Measurements from ENCODE around the gene CLEC4A.

DNA sequence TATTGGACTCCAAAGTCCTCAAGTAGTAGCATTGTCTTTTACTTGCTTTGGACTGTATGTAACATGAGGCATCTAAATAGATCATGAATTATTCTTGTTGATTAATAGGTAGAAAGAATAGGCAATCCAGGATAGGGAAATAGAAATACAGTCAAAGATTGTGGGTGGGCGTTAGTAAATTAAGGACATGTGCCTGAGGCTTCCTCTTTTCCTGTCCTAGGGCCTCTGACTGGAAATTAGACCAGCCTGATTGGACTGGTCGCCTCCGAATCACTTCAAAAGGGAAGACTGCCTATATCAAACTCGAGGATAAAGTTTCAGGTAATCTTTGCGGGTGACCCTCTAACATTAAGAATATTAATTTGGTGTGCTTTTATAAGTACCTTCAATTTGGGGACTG, 33.7 kb upstream of the CLEC4A start:
- TF ChIP-seq POLR2A (IDR thresholded peaks at IDR 0.05) (no peak), POLR2AphosphoS5 (IDR thresholded peaks at IDR 0.05) (no peak)

Measured in spleen (tissue), 3 donors.